ENCODE measurements around the gene SPRED2.

- no peak for TF ChIP-seq CTCF (IDR thresholded peaks at IDR 0.05)
- no peak for TF ChIP-seq POLR2A (IDR thresholded peaks at IDR 0.05)
Observed at GRCh38 chr2:65386344-65386743, 46.1 kb downstream of the SPRED2 start.

All from esophagus squamous epithelium (tissue), 4 donors.